ENCODE measurements around the gene GBE1.
"Not testable (repeated sequence)": the region's sequence is repeated elsewhere in the genome, so short reads cannot be mapped to it uniquely, and the experiment has no call there.

The GBE1 gene

DNA sequence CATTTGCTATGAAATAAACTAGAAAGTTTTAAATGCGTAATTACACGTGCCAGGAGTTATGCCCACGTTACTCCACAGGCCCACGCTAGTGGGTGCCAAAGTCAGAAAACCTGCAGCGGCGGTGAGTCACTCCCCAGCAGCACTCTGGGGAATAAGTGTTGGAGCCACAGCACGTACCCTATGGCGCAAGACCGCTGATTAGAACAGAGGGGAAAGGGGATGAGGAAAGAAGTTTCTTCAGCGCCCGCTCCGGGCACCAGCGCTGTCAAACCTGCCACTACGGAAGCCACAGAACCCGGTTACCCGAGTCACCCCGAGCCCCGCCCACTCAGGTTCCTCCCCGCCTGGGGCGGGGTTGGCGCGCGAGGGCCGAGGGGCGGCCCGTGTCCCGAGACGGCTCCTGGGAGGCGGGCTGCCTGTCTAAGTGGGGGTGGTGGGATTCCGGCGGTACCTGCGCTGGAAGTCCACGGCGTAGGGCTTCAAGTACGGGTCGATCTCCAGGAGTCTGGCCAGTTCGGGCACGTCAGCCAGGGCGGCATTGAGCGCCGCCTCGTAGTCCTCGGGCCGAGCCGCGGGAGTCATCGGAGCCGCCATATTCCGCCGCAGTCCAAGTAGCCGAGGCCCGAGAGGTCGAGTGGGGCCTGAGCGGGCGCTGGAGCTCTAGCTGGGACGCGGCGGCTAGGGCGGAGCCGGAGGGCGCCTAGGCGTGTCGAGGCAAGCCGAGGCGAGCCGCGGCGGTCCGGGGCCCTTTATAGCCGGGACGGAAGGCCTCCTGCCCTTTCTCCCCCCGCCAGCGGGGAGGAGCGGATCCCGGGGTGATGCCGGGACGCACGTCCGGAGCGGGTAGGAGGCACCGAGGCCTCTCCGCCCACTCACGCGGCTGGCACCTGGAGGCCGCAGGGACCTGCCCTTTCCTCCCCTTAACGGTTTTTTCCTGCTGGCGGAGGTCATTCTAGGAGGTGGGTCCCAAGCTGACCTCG is at the start of gene GBE1:
TSS of gene GBE1 (minus strand) at position 722 of the 980 bp plus-strand sequence. CDS start at position 594, 128 bp downstream.
- DNase-seq (ENCODE audit: low spot score), result peak; percentile 58

- DNase-seq (ENCODE audit: low spot score), result no peak
These were observed 47.5 kb upstream of the GBE1 start for GRCh38 chr3:81808900-81809299.

GRCh38 chr3:81799403-81799802 is 38.0 kb upstream of the GBE1 start:
- no peak for DNase-seq (ENCODE audit: low spot score)

- DNase-seq (ENCODE audit: low spot score), result no peak
These were observed 32.0 kb upstream of the GBE1 start for GRCh38 chr3:81793410-81793809.

- DNase-seq (ENCODE audit: low spot score), result no peak
These were observed 28.7 kb upstream of the GBE1 start for GRCh38 chr3:81790117-81790516.

GRCh38 chr3:81789691-81790090 is 28.2 kb upstream of the GBE1 start:
- DNase-seq (ENCODE audit: low spot score), result no peak

DNA sequence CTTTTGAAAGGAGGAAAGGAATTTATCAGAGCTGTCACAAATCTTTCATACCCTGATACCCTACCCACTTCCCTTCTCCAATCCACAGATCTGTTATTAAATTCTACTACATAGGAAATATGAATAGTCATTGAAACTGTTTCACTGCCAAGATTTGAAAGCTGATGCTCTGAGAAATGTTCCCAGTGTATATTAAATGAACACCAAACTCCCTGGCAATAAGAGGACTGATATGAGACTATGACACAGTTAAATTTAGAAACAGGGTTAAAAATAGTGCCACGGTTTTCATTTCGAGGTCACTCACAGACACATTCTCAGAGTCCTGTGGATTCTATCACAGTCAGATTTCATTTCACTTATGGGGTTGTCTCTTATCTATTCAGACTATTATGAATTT is 27.2 kb upstream of the GBE1 start:
- no peak for DNase-seq (ENCODE audit: low spot score)

- no peak for DNase-seq (ENCODE audit: low spot score)
These were observed 26.6 kb upstream of the GBE1 start for GRCh38 chr3:81788044-81788443.

- no peak for DNase-seq (ENCODE audit: low spot score)
These were observed 21.1 kb upstream of the GBE1 start for GRCh38 chr3:81782585-81782984.

- DNase-seq (ENCODE audit: low spot score), result no peak
These were observed 17.3 kb upstream of the GBE1 start for GRCh38 chr3:81778678-81779182.

DNA sequence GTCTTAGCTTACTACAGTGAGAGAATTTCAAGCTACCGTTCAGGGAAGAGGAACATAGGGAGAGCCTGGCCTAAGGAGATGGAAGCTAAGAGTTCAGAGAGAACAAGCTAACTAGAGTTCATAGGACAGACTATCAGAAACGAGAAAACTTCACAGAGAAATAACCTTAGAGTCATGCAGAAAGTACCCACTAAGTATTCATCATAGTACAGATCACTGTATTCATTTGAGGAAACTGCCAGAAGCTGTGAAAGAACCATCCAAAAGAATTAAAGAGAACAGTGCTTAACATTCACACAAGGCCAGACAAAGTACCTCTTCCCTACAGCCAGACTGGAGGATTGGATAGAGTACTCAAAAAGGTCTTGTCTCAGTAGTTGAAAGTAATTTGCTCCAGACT is 15.2 kb upstream of the GBE1 start:
- DNase-seq (ENCODE audit: low spot score), result no peak

DNA sequence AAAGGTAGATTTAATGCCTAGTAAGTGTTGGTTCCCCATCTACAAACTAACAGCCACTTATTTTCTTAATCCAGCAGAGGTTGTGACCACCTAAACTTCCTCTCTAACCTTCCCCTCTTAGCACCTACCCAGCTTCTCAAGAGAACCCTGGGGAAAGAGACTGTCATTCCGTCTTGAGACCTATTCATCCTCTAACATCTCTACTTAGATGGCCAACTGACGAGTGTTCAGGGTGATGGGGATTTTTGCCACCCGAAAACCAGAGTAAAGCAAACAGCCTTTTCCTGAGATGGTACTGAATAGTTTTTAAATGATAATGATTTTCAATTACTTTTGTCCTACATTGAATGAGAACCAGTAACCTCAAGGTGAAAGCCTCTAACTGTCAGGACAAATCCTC is 9.3 kb upstream of the GBE1 start:
- no peak for DNase-seq (ENCODE audit: low spot score)

- DNase-seq (ENCODE audit: low spot score), result no peak
These were observed 7.9 kb upstream of the GBE1 start for GRCh38 chr3:81769299-81769698.

- DNase-seq (ENCODE audit: low spot score), result not testable (repeated sequence)
These were observed 5.9 kb upstream of the GBE1 start for GRCh38 chr3:81767250-81767859.

DNA sequence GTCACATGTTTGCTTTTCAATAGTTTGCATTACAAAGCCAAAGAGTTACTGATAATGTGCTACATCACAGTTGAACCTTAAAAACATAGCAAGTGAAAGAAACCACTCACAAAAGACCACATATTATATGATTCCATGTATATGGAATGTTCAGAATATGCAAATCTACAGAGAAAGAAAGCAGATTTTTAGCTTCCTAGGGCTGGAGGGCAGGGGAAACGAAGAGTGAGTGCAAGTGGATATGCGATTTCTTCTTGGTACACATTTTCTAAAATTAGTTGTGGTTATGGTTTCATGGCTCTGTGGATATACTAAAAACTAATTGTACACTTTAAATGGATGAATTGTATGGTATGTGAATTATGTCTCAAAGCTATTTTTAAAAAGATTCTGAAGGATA is 4.0 kb upstream of the GBE1 start:
- DNase-seq (ENCODE audit: low spot score), result no peak

GRCh38 chr3:81764665-81765064 is 3.2 kb upstream of the GBE1 start:
- no peak for DNase-seq (ENCODE audit: low spot score)

- DNase-seq (ENCODE audit: low spot score), result no peak
These were observed 2.6 kb upstream of the GBE1 start for GRCh38 chr3:81764002-81764401.

DNA sequence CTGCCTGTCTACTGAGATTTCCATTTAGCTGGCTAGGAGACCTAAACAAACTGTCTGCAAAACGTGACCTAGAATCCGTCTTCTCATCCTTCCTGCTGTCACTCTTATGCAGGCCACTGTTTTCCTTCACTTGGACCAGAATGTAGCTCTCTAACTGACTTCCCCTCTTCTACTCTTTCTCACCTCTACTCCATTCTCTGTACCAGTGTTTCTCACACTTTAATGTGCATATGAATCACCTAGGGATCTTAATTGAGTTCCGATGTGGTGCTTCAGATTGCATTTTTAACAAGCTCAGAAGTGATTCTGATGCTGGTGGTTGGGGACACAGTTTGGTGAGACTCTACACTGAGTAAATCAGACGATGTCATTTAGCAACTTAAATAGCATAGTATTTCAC is 1.6 kb upstream of the GBE1 start:
- DNase-seq (ENCODE audit: low spot score), result no peak

- DNase-seq (ENCODE audit: low spot score), result no peak
These were observed 597 bp upstream of the GBE1 start for GRCh38 chr3:81761904-81762580.

- DNase-seq (ENCODE audit: low spot score), result no peak
These were observed 1.2 kb downstream of the GBE1 start for GRCh38 chr3:81760215-81760614.

- not testable (repeated sequence) for DNase-seq (ENCODE audit: low spot score)
These were observed 2.7 kb downstream of the GBE1 start for GRCh38 chr3:81758771-81759170.

- DNase-seq (ENCODE audit: low spot score), result no peak
These were observed 3.2 kb downstream of the GBE1 start for GRCh38 chr3:81758275-81758674.
